ENCODE measurements around the gene BCL2L13.

DNA sequence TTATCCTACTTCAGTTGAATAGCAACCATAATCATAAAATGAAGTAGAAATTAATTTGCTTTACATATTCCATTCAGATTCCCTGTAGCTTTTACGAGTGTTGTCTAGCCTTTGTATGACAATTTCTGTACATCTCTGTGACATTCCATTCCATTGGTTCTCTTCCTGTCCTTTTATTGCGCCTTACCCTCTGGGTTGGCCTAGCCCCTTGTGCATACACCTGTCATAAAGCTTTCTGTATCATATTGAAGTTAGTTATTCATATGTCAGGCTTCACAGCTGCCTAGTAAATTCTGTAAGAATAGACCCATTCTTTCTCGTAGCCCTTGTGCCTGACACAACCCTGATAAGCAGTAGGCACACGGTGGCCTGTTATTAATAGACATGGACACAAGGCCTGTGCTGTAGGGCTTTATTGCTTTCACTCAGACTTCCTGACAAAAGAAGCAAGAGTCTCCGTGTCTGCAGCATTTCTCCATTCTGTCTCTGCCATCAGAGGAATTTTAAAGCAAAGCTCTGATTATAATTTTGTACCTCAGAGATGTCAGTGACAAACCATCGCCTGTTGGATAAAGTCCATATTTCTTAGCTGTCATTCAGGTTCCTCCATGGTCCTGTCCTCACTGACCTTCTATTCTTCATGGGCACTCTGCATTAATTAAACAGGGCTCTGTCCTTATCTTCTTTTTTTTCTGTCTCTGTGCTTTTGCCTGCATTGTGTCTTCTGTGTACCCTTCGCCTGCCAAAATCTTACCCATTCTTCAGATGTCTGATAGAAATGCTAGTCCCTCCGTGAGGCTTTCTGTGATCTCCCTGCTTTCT is 86.3 kb downstream of the BCL2L13 start:
- TF ChIP-seq CTCF (IDR thresholded peaks at IDR 0.05) = no peak
- TF ChIP-seq TCF7L2 (IDR thresholded peaks at IDR 0.05; ENCODE audit: low read depth, low read length) = no peak
- no peak for TF ChIP-seq POLR2AphosphoS5 (IDR thresholded peaks at IDR 0.05; ENCODE audit: low read depth, low read length)
- TF ChIP-seq, protein P1, sequence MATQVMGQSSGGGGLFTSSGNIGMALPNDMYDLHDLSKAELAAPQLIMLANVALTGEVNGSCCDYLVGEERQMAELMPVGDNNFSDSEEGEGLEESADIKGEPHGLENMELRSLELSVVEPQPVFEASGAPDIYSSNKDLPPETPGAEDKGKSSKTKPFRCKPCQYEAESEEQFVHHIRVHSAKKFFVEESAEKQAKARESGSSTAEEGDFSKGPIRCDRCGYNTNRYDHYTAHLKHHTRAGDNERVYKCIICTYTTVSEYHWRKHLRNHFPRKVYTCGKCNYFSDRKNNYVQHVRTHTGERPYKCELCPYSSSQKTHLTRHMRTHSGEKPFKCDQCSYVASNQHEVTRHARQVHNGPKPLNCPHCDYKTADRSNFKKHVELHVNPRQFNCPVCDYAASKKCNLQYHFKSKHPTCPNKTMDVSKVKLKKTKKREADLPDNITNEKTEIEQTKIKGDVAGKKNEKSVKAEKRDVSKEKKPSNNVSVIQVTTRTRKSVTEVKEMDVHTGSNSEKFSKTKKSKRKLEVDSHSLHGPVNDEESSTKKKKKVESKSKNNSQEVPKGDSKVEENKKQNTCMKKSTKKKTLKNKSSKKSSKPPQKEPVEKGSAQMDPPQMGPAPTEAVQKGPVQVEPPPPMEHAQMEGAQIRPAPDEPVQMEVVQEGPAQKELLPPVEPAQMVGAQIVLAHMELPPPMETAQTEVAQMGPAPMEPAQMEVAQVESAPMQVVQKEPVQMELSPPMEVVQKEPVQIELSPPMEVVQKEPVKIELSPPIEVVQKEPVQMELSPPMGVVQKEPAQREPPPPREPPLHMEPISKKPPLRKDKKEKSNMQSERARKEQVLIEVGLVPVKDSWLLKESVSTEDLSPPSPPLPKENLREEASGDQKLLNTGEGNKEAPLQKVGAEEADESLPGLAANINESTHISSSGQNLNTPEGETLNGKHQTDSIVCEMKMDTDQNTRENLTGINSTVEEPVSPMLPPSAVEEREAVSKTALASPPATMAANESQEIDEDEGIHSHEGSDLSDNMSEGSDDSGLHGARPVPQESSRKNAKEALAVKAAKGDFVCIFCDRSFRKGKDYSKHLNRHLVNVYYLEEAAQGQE (IDR thresholded peaks at IDR 0.05; ENCODE audit: insufficient read depth in 1 of 2, low read depth in 2 of 2, low read length in 1 of 2) = no peak
- no peak for TF ChIP-seq SIN3A (IDR thresholded peaks at IDR 0.05; ENCODE audit: borderline replicate concordance, insufficient read depth, low read depth, low read length)
